Suppressor macrophage treated with lipopolysaccharide for 4 hours (primary cell): ENCODE results near the gene RHOJ.
"Not testable (repeated sequence)": the region's sequence is repeated elsewhere in the genome, so short reads cannot be mapped to it uniquely, and the experiment has no call there.

Experiments
- DNase-seq: peaks from one replicate; pipeline ENCODE4 v3.0.0-alpha.2; 2020

Gene RHOJ

GRCh38 chr14:63269561-63270225 is 65.5 kb downstream of the RHOJ start:
- DNase-seq: no peak

- no peak for DNase-seq
These were observed 68.9 kb downstream of the RHOJ start for GRCh38 chr14:63273129-63273528.

GRCh38 chr14:63273717-63274655 is 69.7 kb downstream of the RHOJ start:
- no peak for DNase-seq

- no peak for DNase-seq
These were observed 71.4 kb downstream of the RHOJ start for GRCh38 chr14:63275611-63276010.

- no peak for DNase-seq
These were observed 71.8 kb downstream of the RHOJ start for GRCh38 chr14:63276016-63276415.

GRCh38 chr14:63276492-63277342 is 72.5 kb downstream of the RHOJ start:
- DNase-seq: peak; percentile 49

- no peak for DNase-seq
These were observed 73.4 kb downstream of the RHOJ start for GRCh38 chr14:63277591-63278183.

- not testable (repeated sequence) for DNase-seq
These were observed 75.7 kb downstream of the RHOJ start for GRCh38 chr14:63279933-63280332.

GRCh38 chr14:63282997-63283883 is 79.0 kb downstream of the RHOJ start:
- DNase-seq: no peak

- no peak for DNase-seq
These were observed 79.6 kb downstream of the RHOJ start for GRCh38 chr14:63283884-63284248.

- no peak for DNase-seq
These were observed 81.8 kb downstream of the RHOJ start for GRCh38 chr14:63286071-63286470.

GRCh38 chr14:63287666-63288483 is 83.6 kb downstream of the RHOJ start:
- no peak for DNase-seq

GRCh38 chr14:63288853-63289252 is 84.6 kb downstream of the RHOJ start:
- DNase-seq: no peak

- no peak for DNase-seq
These were observed 86.6 kb downstream of the RHOJ start for GRCh38 chr14:63290741-63291430.

GRCh38 chr14:63292805-63293204 is 88.6 kb downstream of the RHOJ start:
- no peak for DNase-seq

- no peak for DNase-seq
These were observed 91.0 kb downstream of the RHOJ start for GRCh38 chr14:63295231-63295685.

GRCh38 chr14:63296060-63296563 is 91.9 kb downstream of the RHOJ start:
- no peak for DNase-seq

GRCh38 chr14:63297372-63298063 is 93.3 kb downstream of the RHOJ start:
- DNase-seq: no peak
